ENCODE data around the gene FSD1L.

GRCh38 chr9:105441616-105442160, 6.1 kb upstream of the FSD1L start:
- TF ChIP-seq POLR2A (IDR thresholded peaks at IDR 0.05) (peak in 1 of 2 donors; percentile 18), CTCF (IDR thresholded peaks at IDR 0.05) (no peak)
